ENCODE data around the gene SORCS1. TPM values are rescaled to one million over a fixed set of nuclear protein-coding genes. Genes with fewer than 3 reads are reported as not detected.

SORCS1 gene
- 44.1 and 48.9 TPM in 2 replicates for total RNA-seq (2014; rRNA removed; shearing (Covaris generic))

GRCh38 chr10:107163881-107164861 is at the start of gene SORCS1:
SORCS1 (minus strand) TSS chr10:107164706.
- H3K9me3 ChIP-seq (replicated peaks) = no peaks in the 10 kb centered on the region
- H3K27ac ChIP-seq = peak within 1 kb of the TSS; percentile 71
- H3K4me3 ChIP-seq = peak within 1 kb of the TSS; percentile 88
- peaks cover 4% of the 10 kb centered on the region; the same call in 1 of the 2 replicates for H3K4me1 ChIP-seq
- peak; percentile 69 to 74 for DNase-seq
- H3K27me3 ChIP-seq = no peaks in the 10 kb centered on the region
- H3K36me3 ChIP-seq = no peaks in the 10 kb centered on the region

GRCh38 chr10:107214261-107214660 is 49.8 kb upstream of the SORCS1 start:
- H3K27ac ChIP-seq = no peak overlapping the region
- DNase-seq = no peak
- H3K36me3 ChIP-seq = no peaks in the 10 kb centered on the region
- H3K4me3 ChIP-seq = no peak overlapping the region
- H3K4me1 ChIP-seq = no peaks in the 10 kb centered on the region
- no peaks in the 10 kb centered on the region for H3K9me3 ChIP-seq (replicated peaks)
- no peaks in the 10 kb centered on the region for H3K27me3 ChIP-seq

GRCh38 chr10:107213861-107214260 is 49.4 kb upstream of the SORCS1 start:
- no peak overlapping the region for H3K27ac ChIP-seq
- H3K9me3 ChIP-seq (replicated peaks) = no peaks in the 10 kb centered on the region
- DNase-seq = no peak
- H3K4me3 ChIP-seq = no peak overlapping the region
- no peaks in the 10 kb centered on the region for H3K27me3 ChIP-seq
- no peaks in the 10 kb centered on the region for H3K4me1 ChIP-seq
- H3K36me3 ChIP-seq = no peaks in the 10 kb centered on the region

GRCh38 chr10:107206833-107207232 is 42.3 kb upstream of the SORCS1 start:
- Histone ChIP-seq H3K4me3 (no peak overlapping the region), H3K9me3 (replicated peaks) (no peaks in the 10 kb centered on the region; the same call in 1 of the 2 replicates), H3K4me1 (no peaks in the 10 kb centered on the region), H3K27ac (no peak overlapping the region), H3K27me3 (no peaks in the 10 kb centered on the region), H3K36me3 (no peaks in the 10 kb centered on the region)
- DNase-seq = no peak

GRCh38 chr10:107169516-107169915 is 5.0 kb upstream of the SORCS1 start:
- no peaks in the 10 kb centered on the region for H3K36me3 ChIP-seq
- no peaks in the 10 kb centered on the region for H3K27me3 ChIP-seq
- no peak for DNase-seq
- H3K9me3 ChIP-seq (replicated peaks) = no peaks in the 10 kb centered on the region; the same call in 1 of the 2 replicates
- no peaks in the 10 kb centered on the region for H3K4me1 ChIP-seq
- no peak overlapping the region for H3K4me3 ChIP-seq
- no peak overlapping the region for H3K27ac ChIP-seq

- no peaks in the 10 kb centered on the region for H3K36me3 ChIP-seq
- no peak for DNase-seq
- H3K4me1 ChIP-seq = no peaks in the 10 kb centered on the region
- no peak overlapping the region for H3K27ac ChIP-seq
- H3K9me3 ChIP-seq (replicated peaks) = no peaks in the 10 kb centered on the region; the same call in 1 of the 2 replicates
- no peak overlapping the region for H3K4me3 ChIP-seq
- no peaks in the 10 kb centered on the region for H3K27me3 ChIP-seq
Measured at GRCh38 chr10:107168738-107169137, 4.2 kb upstream of the SORCS1 start.

- no peak overlapping the region for H3K27ac ChIP-seq
- no peak overlapping the region for H3K4me3 ChIP-seq
- peak in 1 of 2 experiments; percentile 33 for DNase-seq
- peaks cover 4% of the 10 kb centered on the region; the same call in 1 of the 2 replicates for H3K4me1 ChIP-seq
- H3K27me3 ChIP-seq = no peaks in the 10 kb centered on the region
- no peaks in the 10 kb centered on the region for H3K36me3 ChIP-seq
- no peaks in the 10 kb centered on the region for H3K9me3 ChIP-seq (replicated peaks)
Measured at GRCh38 chr10:107166403-107166802, 1.9 kb upstream of the SORCS1 start.

GRCh38 chr10:107164992-107165391 is 486 bp upstream of the SORCS1 start:
- Histone ChIP-seq H3K4me3 (peak overlapping the region; percentile 88), H3K9me3 (replicated peaks) (no peaks in the 10 kb centered on the region), H3K4me1 (peaks cover 4% of the 10 kb centered on the region; the same call in 1 of the 2 replicates), H3K36me3 (no peaks in the 10 kb centered on the region), H3K27ac (peak overlapping the region; percentile 45), H3K27me3 (no peaks in the 10 kb centered on the region)
- peak; percentile 66 to 70 for DNase-seq

GRCh38 chr10:107163076-107163855 is 1.2 kb downstream of the SORCS1 start:
- H3K27ac ChIP-seq = peak overlapping the region; percentile 71
- H3K36me3 ChIP-seq = no peaks in the 10 kb centered on the region
- H3K4me3 ChIP-seq = peak overlapping the region; percentile 88
- no peaks in the 10 kb centered on the region for H3K9me3 ChIP-seq (replicated peaks)
- H3K4me1 ChIP-seq = peaks cover 8% of the 10 kb centered on the region
- peak; percentile 58 to 86 for DNase-seq
- H3K27me3 ChIP-seq = no peaks in the 10 kb centered on the region

- H3K4me1 ChIP-seq = peaks cover 27% of the 10 kb centered on the region
Measured at GRCh38 chr10:107160866-107161265, 3.6 kb downstream of the SORCS1 start.

GRCh38 chr10:107159871-107160270 is 4.6 kb downstream of the SORCS1 start:
- no peaks in the 10 kb centered on the region for H3K36me3 ChIP-seq
- H3K4me1 ChIP-seq = peaks cover 27% of the 10 kb centered on the region
- no peaks in the 10 kb centered on the region for H3K27me3 ChIP-seq
- no peak for DNase-seq
- H3K27ac ChIP-seq = no peak overlapping the region
- no peak overlapping the region for H3K4me3 ChIP-seq
- H3K9me3 ChIP-seq (replicated peaks) = no peaks in the 10 kb centered on the region

More at GRCh38 chr10:107160866-107161265, 3.6 kb downstream of the SORCS1 start:
- Histone ChIP-seq H3K36me3 (no peaks in the 10 kb centered on the region), H3K27me3 (no peaks in the 10 kb centered on the region), H3K4me3 (no peak overlapping the region), H3K27ac (no peak overlapping the region), H3K9me3 (replicated peaks) (no peaks in the 10 kb centered on the region)
- DNase-seq = peak in 1 of 2 experiments; percentile 29

- Histone ChIP-seq H3K27me3 (no peaks in the 10 kb centered on the region), H3K27ac (peak overlapping the region; percentile 42), H3K36me3 (peaks cover 3% of the 10 kb centered on the region; the same call in 1 of the 2 replicates), H3K4me3 (no peak overlapping the region), H3K4me1 (peaks cover 24% of the 10 kb centered on the region), H3K9me3 (replicated peaks) (peaks cover under 1% of the 10 kb centered on the region)
- peak; percentile 87 to 95 for DNase-seq
Measured at GRCh38 chr10:107157071-107157470, 7.4 kb downstream of the SORCS1 start.

GRCh38 chr10:107152087-107152486 is 12.4 kb downstream of the SORCS1 start:
- Histone ChIP-seq H3K4me3 (no peak overlapping the region), H3K27me3 (no peaks in the 10 kb centered on the region), H3K36me3 (peaks cover 17% of the 10 kb centered on the region; the same call in 1 of the 2 replicates), H3K27ac (no peak overlapping the region), H3K4me1 (peaks cover 8% of the 10 kb centered on the region), H3K9me3 (replicated peaks) (peaks cover 12% of the 10 kb centered on the region)
- peak in 1 of 2 experiments; percentile 5 for DNase-seq

GRCh38 chr10:107148906-107149305 is 15.6 kb downstream of the SORCS1 start:
- H3K36me3 ChIP-seq = peaks cover 15% of the 10 kb centered on the region
- H3K27ac ChIP-seq = no peak overlapping the region
- DNase-seq = no peak
- H3K9me3 ChIP-seq (replicated peaks) = peaks cover 12% of the 10 kb centered on the region
- H3K4me3 ChIP-seq = no peak overlapping the region
- no peaks in the 10 kb centered on the region for H3K4me1 ChIP-seq
- no peaks in the 10 kb centered on the region for H3K27me3 ChIP-seq

All from SJCRH30 (cell line).